ENCODE results near the gene TRIO.

The TRIO gene

DNA sequence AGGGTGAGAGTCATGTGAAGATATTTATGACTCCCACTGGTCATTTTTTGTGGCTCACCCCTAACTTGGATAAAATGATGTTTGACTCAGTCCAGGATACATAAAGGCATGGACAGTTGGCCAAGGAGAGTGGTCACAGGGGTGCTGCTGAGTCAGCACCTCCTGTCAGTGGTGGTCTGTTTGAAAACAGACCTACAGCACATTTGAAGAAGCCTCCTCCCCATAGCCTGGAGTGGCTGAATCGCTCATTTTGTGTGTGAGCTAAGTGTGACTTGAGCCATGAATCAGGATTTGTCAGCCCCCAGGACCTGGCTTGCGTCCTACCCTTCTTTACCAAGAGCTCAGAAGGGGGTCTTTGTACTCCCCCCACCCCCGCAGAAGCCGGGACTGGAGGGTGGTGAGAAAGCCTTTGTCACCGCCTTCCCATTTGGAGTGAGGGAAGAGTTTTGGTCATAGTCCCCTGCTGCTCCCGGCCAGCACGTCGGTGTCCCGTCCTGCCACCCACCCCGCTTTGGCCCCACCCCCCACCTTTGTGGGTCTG is 35.6 kb downstream of the TRIO start (continued):
- TF ChIP-seq OSR2 (tag by site-specific recombination; IDR thresholded peaks at IDR 0.05) (no peak), MYNN (tag by site-specific recombination; IDR thresholded peaks at IDR 0.05; ENCODE audit: borderline replicate concordance) (no peak), ZNF830 (tag by site-specific recombination; IDR thresholded peaks at IDR 0.05; ENCODE audit: low read depth) (no peak), SP7 (tag by site-specific recombination; IDR thresholded peaks at IDR 0.05) (peak; percentile 53; the same call in 1 of the 2 replicates), ZNF664 (tag by site-specific recombination; IDR thresholded peaks at IDR 0.05) (no peak), ZBTB21 (tag by site-specific recombination; IDR thresholded peaks at IDR 0.05) (no peak), KLF7 (tag by site-specific recombination; IDR thresholded peaks at IDR 0.05; ENCODE audit: borderline replicate concordance) (no peak)
- TF ChIP-seq, protein P1, sequence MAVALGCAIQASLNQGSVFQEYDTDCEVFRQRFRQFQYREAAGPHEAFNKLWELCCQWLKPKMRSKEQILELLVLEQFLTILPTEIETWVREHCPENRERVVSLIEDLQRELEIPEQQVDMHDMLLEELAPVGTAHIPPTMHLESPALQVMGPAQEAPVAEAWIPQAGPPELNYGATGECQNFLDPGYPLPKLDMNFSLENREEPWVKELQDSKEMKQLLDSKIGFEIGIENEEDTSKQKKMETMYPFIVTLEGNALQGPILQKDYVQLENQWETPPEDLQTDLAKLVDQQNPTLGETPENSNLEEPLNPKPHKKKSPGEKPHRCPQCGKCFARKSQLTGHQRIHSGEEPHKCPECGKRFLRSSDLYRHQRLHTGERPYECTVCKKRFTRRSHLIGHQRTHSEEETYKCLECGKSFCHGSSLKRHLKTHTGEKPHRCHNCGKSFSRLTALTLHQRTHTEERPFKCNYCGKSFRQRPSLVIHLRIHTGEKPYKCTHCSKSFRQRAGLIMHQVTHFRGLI (tag by site-specific recombination; IDR thresholded peaks at IDR 0.05) = no peak
- TF ChIP-seq, protein P2, sequence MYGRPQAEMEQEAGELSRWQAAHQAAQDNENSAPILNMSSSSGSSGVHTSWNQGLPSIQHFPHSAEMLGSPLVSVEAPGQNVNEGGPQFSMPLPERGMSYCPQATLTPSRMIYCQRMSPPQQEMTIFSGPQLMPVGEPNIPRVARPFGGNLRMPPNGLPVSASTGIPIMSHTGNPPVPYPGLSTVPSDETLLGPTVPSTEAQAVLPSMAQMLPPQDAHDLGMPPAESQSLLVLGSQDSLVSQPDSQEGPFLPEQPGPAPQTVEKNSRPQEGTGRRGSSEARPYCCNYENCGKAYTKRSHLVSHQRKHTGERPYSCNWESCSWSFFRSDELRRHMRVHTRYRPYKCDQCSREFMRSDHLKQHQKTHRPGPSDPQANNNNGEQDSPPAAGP (tag by site-specific recombination; IDR thresholded peaks at IDR 0.05) = no peak
- TF ChIP-seq, protein P3, sequence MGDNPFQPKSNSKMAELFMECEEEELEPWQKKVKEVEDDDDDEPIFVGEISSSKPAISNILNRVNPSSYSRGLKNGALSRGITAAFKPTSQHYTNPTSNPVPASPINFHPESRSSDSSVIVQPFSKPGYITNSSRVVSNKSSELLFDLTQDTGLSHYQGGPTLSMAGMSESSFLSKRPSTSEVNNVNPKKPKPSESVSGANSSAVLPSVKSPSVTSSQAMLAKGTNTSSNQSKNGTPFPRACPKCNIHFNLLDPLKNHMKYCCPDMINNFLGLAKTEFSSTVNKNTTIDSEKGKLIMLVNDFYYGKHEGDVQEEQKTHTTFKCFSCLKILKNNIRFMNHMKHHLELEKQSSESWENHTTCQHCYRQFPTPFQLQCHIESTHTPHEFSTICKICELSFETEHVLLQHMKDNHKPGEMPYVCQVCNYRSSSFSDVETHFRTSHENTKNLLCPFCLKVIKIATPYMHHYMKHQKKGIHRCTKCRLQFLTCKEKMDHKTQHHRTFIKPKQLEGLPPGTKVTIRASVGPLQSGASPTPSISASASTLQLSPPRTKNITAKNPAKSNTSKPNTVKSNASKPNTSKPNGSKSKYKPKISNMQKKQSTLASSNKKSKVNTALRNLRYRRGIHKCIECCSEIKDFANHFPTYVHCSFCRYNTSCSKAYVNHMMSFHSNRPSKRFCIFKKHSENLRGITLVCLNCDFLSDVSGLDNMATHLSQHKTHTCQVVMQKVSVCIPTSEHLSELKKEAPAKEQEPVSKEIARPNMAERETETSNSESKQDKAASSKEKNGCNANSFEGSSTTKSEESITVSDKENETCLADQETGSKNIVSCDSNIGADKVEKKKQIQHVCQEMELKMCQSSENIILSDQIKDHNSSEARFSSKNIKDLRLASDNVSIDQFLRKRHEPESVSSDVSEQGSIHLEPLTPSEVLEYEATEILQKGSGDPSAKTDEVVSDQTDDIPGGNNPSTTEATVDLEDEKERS (tag by site-specific recombination; IDR thresholded peaks at IDR 0.05) = no peak

DNA sequence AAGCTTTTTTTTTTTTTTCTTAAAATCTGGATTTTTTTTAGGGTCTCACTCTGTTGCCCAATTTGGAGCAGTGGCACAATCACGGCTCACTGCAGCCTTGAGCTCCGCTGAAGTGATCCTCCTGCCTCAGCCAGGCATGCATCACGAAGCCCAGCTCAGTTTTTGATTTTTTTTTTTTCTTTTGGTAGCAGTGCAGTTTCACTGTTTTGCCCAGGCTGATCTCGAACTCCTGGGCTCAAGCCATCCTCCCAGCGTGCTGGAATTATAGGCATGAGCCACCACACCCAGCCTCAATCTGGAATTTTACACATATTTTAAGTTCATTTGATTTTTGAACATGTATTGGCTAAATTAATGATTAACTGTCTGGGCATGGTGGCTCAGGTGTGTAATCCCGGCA is 36.3 kb downstream of the TRIO start:
- ChIA-PET POLR2A (interaction anchor here (0.9 kb wide), 1 partner anchor 39 kb away, joined by 4 read pairs; no protein-coding TSS in a partner anchor), CTCF (interaction anchor here (0.7 to 2.3 kb wide), 6 partner anchors 8 to 469 kb away, joined by 3 to 6 read pairs (median 4); no protein-coding TSS in a partner anchor)
- Histone ChIP-seq H3K36me3 (ENCODE audit: control insufficient read depth in 2 of 2, insufficient read depth in 1 of 2, low read length in 2 of 2) (no peaks in the 10 kb centered on the region), H3K4me1 (ENCODE audit: control insufficient read depth, insufficient read depth, low read length) (peaks cover 60% of the 10 kb centered on the region), H3K9me3 (ENCODE audit: control insufficient read depth, insufficient read depth, low read depth, low read length) (no peaks in the 10 kb centered on the region), H3K4me3 (ENCODE audit: low read depth, low read length) (no peak overlapping the region), H3K27ac (ENCODE audit: extremely low read depth, low read depth, low read length) (no peak overlapping the region)
- TF ChIP-seq ZNF121 (tag by site-specific recombination; IDR thresholded peaks at IDR 0.05) = peak; percentile 78; the same call in 1 of the 2 replicates
- TF ChIP-seq ZNF654 (tag by site-specific recombination; IDR thresholded peaks at IDR 0.05; ENCODE audit: low read depth) = no peak
- TF ChIP-seq, protein P4, sequence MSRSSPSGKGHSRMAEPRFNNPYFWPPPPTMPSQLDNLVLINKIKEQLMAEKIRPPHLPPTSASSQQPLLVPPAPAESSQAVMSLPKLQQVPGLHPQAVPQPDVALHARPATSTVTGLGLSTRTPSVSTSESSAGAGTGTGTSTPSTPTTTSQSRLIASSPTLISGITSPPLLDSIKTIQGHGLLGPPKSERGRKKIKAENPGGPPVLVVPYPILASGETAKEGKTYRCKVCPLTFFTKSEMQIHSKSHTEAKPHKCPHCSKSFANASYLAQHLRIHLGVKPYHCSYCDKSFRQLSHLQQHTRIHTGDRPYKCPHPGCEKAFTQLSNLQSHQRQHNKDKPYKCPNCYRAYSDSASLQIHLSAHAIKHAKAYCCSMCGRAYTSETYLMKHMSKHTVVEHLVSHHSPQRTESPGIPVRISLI (tag by site-specific recombination; IDR thresholded peaks at IDR 0.05) = peak; percentile 17; the same call in 1 of the 2 replicates
- TF ChIP-seq ZNF600 (tag by site-specific recombination; IDR thresholded peaks at IDR 0.05) = peak; percentile 72

DNA sequence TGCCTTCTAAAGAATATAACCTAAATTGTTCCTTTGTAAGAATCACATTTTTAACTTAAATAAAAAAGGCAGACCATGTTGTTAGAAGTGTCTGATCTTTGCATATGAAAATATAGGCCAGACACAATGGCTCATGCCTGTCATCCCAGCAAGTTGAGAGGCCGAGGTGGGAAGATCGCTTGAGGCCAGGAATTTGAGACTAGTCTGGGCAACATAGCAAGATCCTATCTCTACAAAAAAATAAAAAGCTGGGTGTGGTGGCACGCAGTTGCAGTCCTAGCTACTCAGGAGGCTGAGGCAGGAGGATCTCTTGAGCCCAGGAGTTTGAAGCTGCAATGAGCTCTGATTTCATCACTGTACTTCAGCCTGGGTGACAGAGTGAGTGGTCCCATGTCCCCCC is 37.3 kb downstream of the TRIO start:
- CTCF ChIA-PET = interaction anchor here (0.7 to 2.3 kb wide), 4 partner anchors 8 to 90 kb away, joined by 3 to 6 read pairs (median 4); no protein-coding TSS in a partner anchor
- no peak for TF ChIP-seq ZNF777 (tag by site-specific recombination; IDR thresholded peaks at IDR 0.05; ENCODE audit: borderline replicate concordance)
- no peak for TF ChIP-seq ZNF202 (tag by site-specific recombination; IDR thresholded peaks at IDR 0.05; ENCODE audit: borderline replicate concordance)
- TF ChIP-seq ZNF596 (tag by site-specific recombination; IDR thresholded peaks at IDR 0.05) = no peak
- peak; percentile 96 for TF ChIP-seq ZNF121 (tag by site-specific recombination; IDR thresholded peaks at IDR 0.05)
- peak; percentile 48 for TF ChIP-seq KLF1 (tag by site-specific recombination; IDR thresholded peaks at IDR 0.05)
- no peak for TF ChIP-seq ZFP3 (tag by site-specific recombination; IDR thresholded peaks at IDR 0.05; ENCODE audit: low read depth)
- no peak for TF ChIP-seq ZNF24 (tag by site-specific recombination; IDR thresholded peaks at IDR 0.05)
- no peak for TF ChIP-seq ZXDB (tag by site-specific recombination; IDR thresholded peaks at IDR 0.05)
- TF ChIP-seq HOXA7 (CRISPR knock-in tag; IDR thresholded peaks at IDR 0.05; ENCODE audit: borderline replicate concordance) = no peak
- no peak for TF ChIP-seq ZNF707 (tag by site-specific recombination; IDR thresholded peaks at IDR 0.05)
- TF ChIP-seq, protein P5, sequence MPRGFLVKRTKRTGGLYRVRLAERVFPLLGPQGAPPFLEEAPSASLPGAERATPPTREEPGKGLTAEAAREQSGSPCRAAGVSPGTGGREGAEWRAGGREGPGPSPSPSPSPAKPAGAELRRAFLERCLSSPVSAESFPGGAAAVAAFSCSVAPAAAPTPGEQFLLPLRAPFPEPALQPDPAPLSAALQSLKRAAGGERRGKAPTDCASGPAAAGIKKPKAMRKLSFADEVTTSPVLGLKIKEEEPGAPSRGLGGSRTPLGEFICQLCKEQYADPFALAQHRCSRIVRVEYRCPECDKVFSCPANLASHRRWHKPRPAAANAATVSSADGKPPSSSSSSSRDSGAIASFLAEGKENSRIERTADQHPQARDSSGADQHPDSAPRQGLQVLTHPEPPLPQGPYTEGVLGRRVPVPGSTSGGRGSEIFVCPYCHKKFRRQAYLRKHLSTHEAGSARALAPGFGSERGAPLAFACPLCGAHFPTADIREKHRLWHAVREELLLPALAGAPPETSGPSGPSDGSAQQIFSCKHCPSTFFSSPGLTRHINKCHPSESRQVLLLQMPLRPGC (tag by site-specific recombination; IDR thresholded peaks at IDR 0.05) = no peak

More for the DNA sequence above, 37.3 kb downstream of the TRIO start:
- Histone ChIP-seq H3K27ac (ENCODE audit: extremely low read depth, low read depth, low read length) (no peak overlapping the region), H3K4me3 (ENCODE audit: low read depth, low read length) (no peak overlapping the region), H3K9me3 (ENCODE audit: control insufficient read depth, insufficient read depth, low read depth, low read length) (no peaks in the 10 kb centered on the region), H3K4me1 (ENCODE audit: control insufficient read depth, insufficient read depth, low read length) (peaks cover 66% of the 10 kb centered on the region), H3K36me3 (ENCODE audit: control insufficient read depth in 2 of 2, insufficient read depth in 1 of 2, low read length in 2 of 2) (no peaks in the 10 kb centered on the region)
- POLR2A ChIA-PET = interaction anchor here (0.7 kb wide), 1 partner anchor 103 kb away, joined by 3 read pairs; no protein-coding TSS in a partner anchor
